Fibroblast of villous mesenchyme (primary cell): ENCODE data around the gene OCA2. TPM values are rescaled to one million over a fixed set of nuclear protein-coding genes. Genes with fewer than 3 reads are reported as not detected.

Experiments used
- DNase-seq: peaks from one replicate; pipeline ENCODE4 v3.0.0-alpha.2; 2010; ENCODE audit warnings: low read depth
- H3K4me3 ChIP-seq: 2 replicates; pipeline ENCODE4 v1.5.1; 2011; ENCODE audit warnings: low read depth, mild to moderate bottlenecking, low read length
- total RNA-seq: library from RNA; depleted of rRNA; stranded (reverse); fragments of >200 nt; gene quantifications from 2 replicates; pipeline ENCODE4 v1.2.3, GENCODE V29; 2012
- TF ChIP-seq, protein P1 (sequence below): IDR thresholded peaks from 2 replicates; pipeline ENCODE4 v1.5.1; 2012; ENCODE audit warnings: low read depth, mild to moderate bottlenecking, low read length; ENCODE audit not compliant: insufficient read depth

The OCA2 gene
- total RNA-seq, 1 donor, result not detected

DNA sequence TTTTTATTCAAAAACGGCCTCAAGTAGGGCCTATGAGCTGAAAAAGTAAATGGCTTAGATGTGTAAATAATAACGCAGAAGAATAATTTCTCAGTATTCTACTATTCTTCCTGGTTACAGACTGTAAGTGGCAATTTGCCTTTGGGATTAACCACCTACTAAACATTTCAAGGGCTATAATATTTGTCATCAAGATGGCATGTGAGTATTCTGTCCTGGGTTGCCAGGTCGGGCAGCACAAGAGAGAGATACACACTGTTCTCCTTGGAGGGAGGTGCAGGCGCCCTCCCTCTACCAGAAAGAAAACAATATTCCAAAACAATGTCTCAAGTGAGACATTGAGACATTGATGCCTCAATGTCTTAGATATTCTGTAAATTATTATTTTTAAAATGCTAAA is 278.4 kb downstream of the OCA2 start:
- no peak for DNase-seq
- TF ChIP-seq, protein P1, sequence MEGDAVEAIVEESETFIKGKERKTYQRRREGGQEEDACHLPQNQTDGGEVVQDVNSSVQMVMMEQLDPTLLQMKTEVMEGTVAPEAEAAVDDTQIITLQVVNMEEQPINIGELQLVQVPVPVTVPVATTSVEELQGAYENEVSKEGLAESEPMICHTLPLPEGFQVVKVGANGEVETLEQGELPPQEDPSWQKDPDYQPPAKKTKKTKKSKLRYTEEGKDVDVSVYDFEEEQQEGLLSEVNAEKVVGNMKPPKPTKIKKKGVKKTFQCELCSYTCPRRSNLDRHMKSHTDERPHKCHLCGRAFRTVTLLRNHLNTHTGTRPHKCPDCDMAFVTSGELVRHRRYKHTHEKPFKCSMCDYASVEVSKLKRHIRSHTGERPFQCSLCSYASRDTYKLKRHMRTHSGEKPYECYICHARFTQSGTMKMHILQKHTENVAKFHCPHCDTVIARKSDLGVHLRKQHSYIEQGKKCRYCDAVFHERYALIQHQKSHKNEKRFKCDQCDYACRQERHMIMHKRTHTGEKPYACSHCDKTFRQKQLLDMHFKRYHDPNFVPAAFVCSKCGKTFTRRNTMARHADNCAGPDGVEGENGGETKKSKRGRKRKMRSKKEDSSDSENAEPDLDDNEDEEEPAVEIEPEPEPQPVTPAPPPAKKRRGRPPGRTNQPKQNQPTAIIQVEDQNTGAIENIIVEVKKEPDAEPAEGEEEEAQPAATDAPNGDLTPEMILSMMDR, result no peak

DNA sequence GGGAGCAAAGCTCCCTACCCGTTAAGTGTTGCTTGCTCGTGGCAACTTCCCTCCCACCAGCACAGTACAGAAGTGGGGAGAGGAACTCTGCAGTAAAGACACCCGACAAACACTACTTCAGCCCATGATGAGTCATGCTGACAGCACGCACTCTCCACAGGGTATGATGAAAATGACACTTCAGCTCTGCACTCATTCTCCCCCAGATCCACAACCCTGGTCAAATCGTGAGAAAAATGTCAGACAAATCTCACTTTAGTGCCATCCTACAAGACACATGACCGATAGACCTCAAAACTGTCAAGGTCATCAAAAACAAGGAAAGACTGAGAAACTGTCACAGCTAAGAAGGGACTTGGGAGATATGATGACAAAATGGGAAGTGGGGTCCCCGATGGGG is 278.9 kb downstream of the OCA2 start:
- no peak overlapping the region for H3K4me3 ChIP-seq
- no peak for DNase-seq
- TF ChIP-seq, protein P1, result no peak

More for the DNA sequence above, 278.4 kb downstream of the OCA2 start:
- no peak overlapping the region for H3K4me3 ChIP-seq

DNA sequence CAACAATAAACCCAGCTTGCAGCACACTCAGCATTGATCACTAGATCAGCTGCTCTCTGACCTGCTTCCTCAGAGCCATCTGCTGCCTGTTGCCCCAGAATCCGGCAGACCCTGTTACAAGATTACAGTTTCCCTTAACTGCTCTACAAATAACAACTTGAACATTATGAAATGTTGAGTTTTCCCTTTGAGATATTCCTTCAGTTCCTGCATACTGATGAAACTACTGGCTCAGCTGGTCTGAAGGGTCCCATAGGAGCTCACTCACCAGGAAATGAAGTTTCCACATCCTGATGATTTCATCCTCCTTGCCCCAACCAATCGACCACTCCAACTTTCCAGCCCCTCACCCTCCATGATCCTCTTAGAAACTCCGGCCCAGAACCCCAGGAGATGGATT is 281.9 kb downstream of the OCA2 start:
- TF ChIP-seq, protein P1, result no peak
- H3K4me3 ChIP-seq, result no peak overlapping the region
- no peak for DNase-seq

DNA sequence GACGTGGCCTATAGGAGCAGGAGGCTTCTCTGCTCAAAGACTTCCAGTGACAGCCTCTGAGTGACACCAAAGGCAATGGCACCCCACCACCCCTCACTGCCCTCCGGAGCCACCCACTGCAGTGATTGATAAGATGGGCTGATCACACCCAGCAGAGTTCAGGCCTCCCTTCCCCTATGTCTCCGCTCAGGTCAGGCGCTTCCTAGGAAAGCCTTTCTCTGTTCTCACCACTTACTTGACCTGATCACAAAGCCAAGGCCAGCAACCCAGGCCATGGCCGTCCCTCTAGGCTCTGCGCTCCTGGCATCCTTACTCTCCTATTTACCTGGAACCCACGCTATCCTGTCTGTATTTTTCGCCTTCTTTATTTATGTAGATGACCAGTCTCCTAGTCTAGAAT is 282.3 kb downstream of the OCA2 start:
- TF ChIP-seq, protein P1, result no peak
- H3K4me3 ChIP-seq, result no peak overlapping the region
- no peak for DNase-seq

DNA sequence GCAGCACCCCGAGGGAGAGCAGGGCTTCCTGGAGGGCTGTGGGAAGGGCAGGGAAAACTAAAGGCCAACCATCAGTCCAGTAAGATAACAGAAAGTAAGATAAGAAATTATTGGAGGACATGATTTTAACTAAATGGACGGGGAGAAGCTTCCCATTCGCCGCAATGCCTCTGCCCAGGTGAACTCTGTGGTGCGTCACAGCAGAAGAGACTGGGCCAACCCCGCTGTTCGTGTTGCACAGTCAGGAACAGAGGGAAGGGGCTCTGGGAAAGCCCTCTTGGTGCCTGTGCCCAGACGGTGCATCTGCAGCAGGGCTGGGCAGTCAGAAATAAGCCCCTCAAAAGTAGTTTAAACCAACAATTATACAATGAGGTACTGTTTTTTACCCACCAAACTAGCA is 284.1 kb downstream of the OCA2 start:
- TF ChIP-seq, protein P1, result no peak
- no peak overlapping the region for H3K4me3 ChIP-seq
- no peak for DNase-seq

DNA sequence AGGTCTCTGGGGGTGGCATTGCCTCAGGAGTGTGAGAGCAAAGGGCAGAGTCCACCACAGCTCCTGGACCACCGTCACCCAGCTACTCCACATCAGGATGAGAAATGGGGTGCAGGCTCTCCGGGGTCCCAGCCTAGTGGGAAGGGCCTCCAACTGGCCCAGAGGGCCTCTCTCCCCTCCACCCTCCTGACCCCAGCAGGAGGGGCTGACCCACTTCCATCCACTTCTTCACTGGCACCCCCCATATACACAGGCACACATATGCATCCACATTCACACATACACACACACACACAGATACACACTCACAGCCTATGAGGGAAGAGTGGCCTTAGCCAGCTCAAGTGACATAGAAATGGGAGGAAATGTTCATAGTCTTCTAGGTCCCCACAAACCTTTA is 286.0 kb downstream of the OCA2 start:
- no peak for DNase-seq
- TF ChIP-seq, protein P1, result no peak
- no peak overlapping the region for H3K4me3 ChIP-seq

DNA sequence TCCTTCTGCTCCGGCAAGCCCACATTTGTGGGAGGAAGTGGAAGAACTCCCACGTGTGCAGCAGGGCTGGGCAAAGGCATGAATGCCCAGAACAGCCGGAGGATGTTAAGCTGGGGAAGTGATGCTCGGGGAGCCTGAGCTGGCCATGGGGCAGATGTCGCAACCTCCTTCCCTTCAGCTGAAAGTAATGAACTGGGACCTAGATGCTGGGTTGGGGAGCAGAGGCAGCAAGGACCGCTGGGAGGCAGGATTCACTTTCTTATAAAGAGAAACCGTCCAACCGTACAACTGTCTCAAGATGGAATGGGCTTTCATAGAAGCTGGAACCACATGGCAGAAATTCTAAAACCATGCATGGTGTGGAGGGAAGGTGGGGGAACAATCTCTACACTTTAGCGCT is 290.9 kb downstream of the OCA2 start:
- no peak for DNase-seq

More for the DNA sequence above, 290.9 kb downstream of the OCA2 start:
- H3K4me3 ChIP-seq, result no peak overlapping the region
- TF ChIP-seq, protein P1, result no peak
